HCT116 (cell line): Measurements from ENCODE around the gene LLCFC1. TPM values are rescaled to one million over a fixed set of nuclear protein-coding genes. Genes with fewer than 3 reads are reported as not detected.

Experiments used
- ATAC-seq: fragments of 200-7000 bp; cut with Tn5 transposase; 2 replicates; pipeline ENCODE4 v1.9.1; 2020; ENCODE audit warnings: mild to moderate bottlenecking, moderate library complexity
- BruUV-seq: library from RNA; stranded (reverse); fragments of 400-500 nt; replicated peaks from 2 replicates; lab custom pipeline; 2021; lab: Mats Ljungman, UMichigan
- CTCF ChIA-PET: fragments of 300-600 bp; sonication (Branson Sonifier 250); formaldehyde crosslinking; loops from one replicate; lab custom pipeline; 2021; ENCODE audit warnings: antibody characterized with exemption; lab: Charles Lee
- POLR2A ChIA-PET: fragments of 300-600, 350-600 bp; sonication (Branson Sonifier 250); formaldehyde crosslinking; loops from one replicate; lab custom pipeline; 2021; ENCODE audit warnings: antibody characterized with exemption; lab: Charles Lee
- RAD21 ChIA-PET, 2 experiments: fragments of 300-600 bp; sonication (Branson Sonifier 250); formaldehyde crosslinking; loops; one replicate each; lab custom pipeline; 2023; ENCODE audit warnings: low total read pairs in 2 of 2; ENCODE audit not compliant: uncharacterized antibody in 2 of 2, unreplicated experiment in 2 of 2, low non-redundant PET in 1 of 2; lab: Charles Lee
- DNase-seq: peaks from one replicate; pipeline ENCODE4 v3.0.0-alpha.2; 2010; ENCODE audit warnings: low read depth, low spot score
- H2AFZ ChIP-seq: fragments of 200-600 bp; shearing (Covaris generic), sonication (generic); 2 replicates; pipeline ENCODE4 v1.6.1; 2017; ENCODE audit warnings: low read depth, mixed run types, mixed read lengths, antibody characterized with exemption, low read length; ENCODE audit not compliant: poor library complexity, severe bottlenecking
- H3K27ac ChIP-seq: 2 replicates; pipeline ENCODE4 v1.5.1; 2012; ENCODE audit warnings: low read depth, low read length
- H3K27me3 ChIP-seq: fragments of 200-600 bp; sonication (generic); 2 replicates; pipeline ENCODE4 v1.6.1; 2016; ENCODE audit warnings: mixed run types, low read length, mixed read lengths; ENCODE audit not compliant: insufficient read depth
- H3K36me3 ChIP-seq, 2 experiments: fragments of 200-500 bp in 1 of 2; fragments of 200-600 bp in 1 of 2; sonication (Bioruptor generic) in 1 of 2; sonication (generic) in 1 of 2; 2 replicates each; pipeline versions ENCODE4 v1.5.1 to v1.6.1; 2014 to 2016; ENCODE audit warnings: low read length in 2 of 2, inconsistent platforms in 1 of 2, mixed read lengths in 1 of 2, mixed run types in 1 of 2; ENCODE audit not compliant: insufficient read depth in 2 of 2, control insufficient read depth in 1 of 2
- H3K4me1 ChIP-seq, 2 experiments: fragments of 200-600 bp in 1 of 2; sonication (generic) in 1 of 2; 2 replicates each; pipeline versions ENCODE4 v1.5.1 to v1.6.1; 2012 to 2017; ENCODE audit warnings: low read length in 2 of 2, inconsistent platforms in 1 of 2, mild to moderate bottlenecking in 1 of 2, mixed read lengths in 1 of 2, mixed run types in 1 of 2, moderate library complexity in 1 of 2; ENCODE audit not compliant: insufficient read depth in 2 of 2, control insufficient read depth in 1 of 2
- H3K4me2 ChIP-seq: fragments of 200-600 bp; sonication (generic); 2 replicates; pipeline ENCODE4 v1.6.1; 2017; ENCODE audit warnings: mixed run types, low read length, mixed read lengths
- H3K4me3 ChIP-seq, 2 experiments: fragments of 200-600 bp in 1 of 2; sonication (generic) in 1 of 2; replicated peaks in 1 of 2; 2 replicates each; pipeline ENCODE4 v1.5.1; 2011 to 2016; ENCODE audit warnings: low read length in 2 of 2, control low read depth in 1 of 2, low read depth in 1 of 2, mild to moderate bottlenecking in 1 of 2, mixed read lengths in 1 of 2, mixed run types in 1 of 2
- H3K79me2 ChIP-seq: fragments of 200-600 bp; sonication (generic); 2 replicates; pipeline ENCODE4 v1.6.1; 2017; ENCODE audit warnings: mild to moderate bottlenecking, mixed run types, low read length, moderate library complexity, mixed read lengths; ENCODE audit not compliant: insufficient read depth
- H3K9ac ChIP-seq: fragments of 200-600 bp; sonication (generic); 2 replicates; pipeline ENCODE4 v1.6.1; 2016; ENCODE audit warnings: low read length, mixed read lengths
- H3K9me2 ChIP-seq: fragments of 200-600 bp; sonication (generic), shearing (Covaris generic); 2 replicates; pipeline ENCODE4 v1.6.1; 2017; ENCODE audit warnings: mixed run types, mild to moderate bottlenecking, moderate library complexity; ENCODE audit not compliant: insufficient read depth
- H3K9me3 ChIP-seq, 2 experiments: fragments of 200-500 bp in 1 of 2; fragments of 200-600 bp in 1 of 2; sonication (Bioruptor generic) in 1 of 2; sonication (generic) in 1 of 2; 2 replicates each; pipeline ENCODE4 v1.6.1; 2014 to 2017; ENCODE audit warnings: low read length in 2 of 2, mixed read lengths in 2 of 2, inconsistent platforms in 1 of 2, low read depth in 1 of 2, mild to moderate bottlenecking in 1 of 2, mixed run types in 1 of 2, moderate library complexity in 1 of 2; ENCODE audit not compliant: control insufficient read depth in 1 of 2, insufficient read depth in 1 of 2
- H4K20me1 ChIP-seq: fragments of 200-600 bp; sonication (generic), shearing (Covaris generic); 2 replicates; pipeline ENCODE4 v1.6.1; 2017; ENCODE audit warnings: mixed run types, mild to moderate bottlenecking, moderate library complexity; ENCODE audit not compliant: insufficient read depth
- CBX3 ChIP-seq: IDR thresholded peaks from 2 replicates; pipeline ENCODE4 v1.6.1; 2012; ENCODE audit warnings: low read depth
- EZH2 ChIP-seq: fragments of 200-600 bp; sonication (generic); IDR thresholded peaks from 2 replicates; pipeline ENCODE4 v1.6.1; 2017; ENCODE audit warnings: antibody characterized with exemption, mixed run types
- POLR2AphosphoS5 ChIP-seq: IDR thresholded peaks from 2 replicates; pipeline ENCODE4 v1.6.1; 2011; ENCODE audit warnings: mild to moderate bottlenecking, low read depth, low read length, moderate library complexity
- SIN3A ChIP-seq: IDR thresholded peaks from 2 replicates; pipeline ENCODE4 v1.6.1; 2012; ENCODE audit warnings: low read depth
- SRF ChIP-seq: IDR thresholded peaks from 2 replicates; pipeline ENCODE4 v1.6.1; 2012; ENCODE audit warnings: low read depth
- YY1 ChIP-seq: IDR thresholded peaks from 2 replicates; pipeline ENCODE4 v1.6.1; 2011; ENCODE audit warnings: low read length, low read depth, moderate library complexity, mild to moderate bottlenecking; ENCODE audit not compliant: insufficient replicate concordance; ENCODE audit errors: extremely low read depth
- ZNF274 ChIP-seq: fragments of 200-500 bp; sonication (Bioruptor generic); IDR thresholded peaks from 2 replicates; pipeline ENCODE4 v1.6.1; 2014; ENCODE audit warnings: mild to moderate bottlenecking, low read depth, low read length, inconsistent platforms
- intact Hi-C: fragments of 100-400 bp; cut with micrococcal nuclease; formaldehyde crosslinking; loops from 2 replicates; pipeline ENCODE4 v1.10.0; 2022
- total RNA-seq: library from RNA; stranded (reverse); gene quantifications from one replicate; pipeline ENCODE4 v1.2.1, GENCODE V29; 2021; ENCODE audit not compliant: unreplicated experiment
- TF ChIP-seq, protein P1 (sequence below): IDR thresholded peaks from 2 replicates; pipeline ENCODE4 v1.6.1; 2011; ENCODE audit warnings: mild to moderate bottlenecking, low read length, moderate library complexity; ENCODE audit not compliant: insufficient replicate concordance; ENCODE audit errors: extremely low read depth
- TF ChIP-seq, protein P2 (sequence below): IDR thresholded peaks from 2 replicates; pipeline ENCODE4 v1.6.1; 2012
- TF ChIP-seq, protein P3 (sequence below), 3 experiments: fragments of 200-600 bp in 1 of 3; sonication (generic) in 1 of 3; IDR thresholded peaks in 2 of 3; conservative IDR thresholded peaks in 1 of 3; 2 replicates each; pipeline ENCODE4 v1.5.1; 2012 to 2017; ENCODE audit warnings: low read depth in 2 of 3, low read length in 2 of 3, antibody characterized with exemption in 1 of 3, borderline replicate concordance in 1 of 3, control low read depth in 1 of 3, mild to moderate bottlenecking in 1 of 3, mixed read lengths in 1 of 3, mixed run types in 1 of 3, moderate library complexity in 1 of 3; ENCODE audit not compliant: insufficient read depth in 1 of 3

The LLCFC1 gene
- total RNA-seq, 1 experiment from 2014 or later: not detected

DNA sequence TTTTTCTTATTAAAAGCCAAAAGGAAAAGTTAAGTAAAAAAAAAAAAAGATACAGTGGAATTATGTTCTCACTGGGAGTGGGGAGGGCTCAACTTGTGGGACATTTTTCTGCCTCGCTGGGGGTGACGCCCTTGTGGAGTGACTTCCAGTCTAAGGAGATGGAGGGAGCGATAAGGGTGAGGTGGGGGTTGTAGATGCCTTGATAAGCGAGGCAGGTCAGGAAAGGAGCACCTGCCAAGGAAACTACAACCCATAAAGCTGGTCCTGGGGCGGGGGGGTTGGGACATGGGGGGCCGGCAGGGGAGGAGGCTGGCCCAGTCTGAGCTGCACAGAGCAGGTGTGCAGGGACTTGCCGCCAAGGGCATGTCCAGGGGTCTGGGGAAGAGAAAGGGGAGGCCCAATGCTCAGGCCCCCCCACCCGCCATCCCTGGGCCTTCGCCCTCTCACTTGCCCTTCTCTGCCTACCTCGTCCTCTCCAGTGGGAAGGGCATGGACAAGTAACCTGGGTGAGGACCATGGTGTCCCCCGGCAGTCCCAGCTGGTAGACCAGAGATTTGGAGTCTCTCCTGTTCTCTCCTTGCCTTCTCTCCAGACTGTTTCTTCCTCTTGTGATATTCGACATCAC lies 3.2 kb upstream of the LLCFC1 start:
- Histone ChIP-seq H3K4me3 (no peak overlapping the region), H4K20me1 (no peaks in the 10 kb centered on the region), H3K4me2 (no peak overlapping the region), H2AFZ (no peak overlapping the region), H3K27ac (no peak overlapping the region), H3K9ac (no peak overlapping the region), H3K36me3 (no peaks in the 10 kb centered on the region), H3K4me1 (no peaks in the 10 kb centered on the region), H3K9me3 (no peaks in the 10 kb centered on the region), H3K9me2 (no peaks in the 10 kb centered on the region), H3K27me3 (no peaks in the 10 kb centered on the region), H3K79me2 (no peaks in the 10 kb centered on the region)
- ChIA-PET CTCF (no interaction called here), POLR2A (no interaction called here), RAD21 (no interaction called here)
- TF ChIP-seq YY1 (no peak), ZNF274 (no peak), CBX3 (no peak), SIN3A (no peak), EZH2 (no peak), SRF (no peak), POLR2AphosphoS5 (no peak)
- TF ChIP-seq, protein P1, sequence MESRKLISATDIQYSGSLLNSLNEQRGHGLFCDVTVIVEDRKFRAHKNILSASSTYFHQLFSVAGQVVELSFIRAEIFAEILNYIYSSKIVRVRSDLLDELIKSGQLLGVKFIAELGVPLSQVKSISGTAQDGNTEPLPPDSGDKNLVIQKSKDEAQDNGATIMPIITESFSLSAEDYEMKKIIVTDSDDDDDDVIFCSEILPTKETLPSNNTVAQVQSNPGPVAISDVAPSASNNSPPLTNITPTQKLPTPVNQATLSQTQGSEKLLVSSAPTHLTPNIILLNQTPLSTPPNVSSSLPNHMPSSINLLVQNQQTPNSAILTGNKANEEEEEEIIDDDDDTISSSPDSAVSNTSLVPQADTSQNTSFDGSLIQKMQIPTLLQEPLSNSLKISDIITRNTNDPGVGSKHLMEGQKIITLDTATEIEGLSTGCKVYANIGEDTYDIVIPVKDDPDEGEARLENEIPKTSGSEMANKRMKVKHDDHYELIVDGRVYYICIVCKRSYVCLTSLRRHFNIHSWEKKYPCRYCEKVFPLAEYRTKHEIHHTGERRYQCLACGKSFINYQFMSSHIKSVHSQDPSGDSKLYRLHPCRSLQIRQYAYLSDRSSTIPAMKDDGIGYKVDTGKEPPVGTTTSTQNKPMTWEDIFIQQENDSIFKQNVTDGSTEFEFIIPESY: no peak
- TF ChIP-seq, protein P2, sequence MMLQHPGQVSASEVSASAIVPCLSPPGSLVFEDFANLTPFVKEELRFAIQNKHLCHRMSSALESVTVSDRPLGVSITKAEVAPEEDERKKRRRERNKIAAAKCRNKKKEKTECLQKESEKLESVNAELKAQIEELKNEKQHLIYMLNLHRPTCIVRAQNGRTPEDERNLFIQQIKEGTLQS: no peak
- TF ChIP-seq, protein P3, sequence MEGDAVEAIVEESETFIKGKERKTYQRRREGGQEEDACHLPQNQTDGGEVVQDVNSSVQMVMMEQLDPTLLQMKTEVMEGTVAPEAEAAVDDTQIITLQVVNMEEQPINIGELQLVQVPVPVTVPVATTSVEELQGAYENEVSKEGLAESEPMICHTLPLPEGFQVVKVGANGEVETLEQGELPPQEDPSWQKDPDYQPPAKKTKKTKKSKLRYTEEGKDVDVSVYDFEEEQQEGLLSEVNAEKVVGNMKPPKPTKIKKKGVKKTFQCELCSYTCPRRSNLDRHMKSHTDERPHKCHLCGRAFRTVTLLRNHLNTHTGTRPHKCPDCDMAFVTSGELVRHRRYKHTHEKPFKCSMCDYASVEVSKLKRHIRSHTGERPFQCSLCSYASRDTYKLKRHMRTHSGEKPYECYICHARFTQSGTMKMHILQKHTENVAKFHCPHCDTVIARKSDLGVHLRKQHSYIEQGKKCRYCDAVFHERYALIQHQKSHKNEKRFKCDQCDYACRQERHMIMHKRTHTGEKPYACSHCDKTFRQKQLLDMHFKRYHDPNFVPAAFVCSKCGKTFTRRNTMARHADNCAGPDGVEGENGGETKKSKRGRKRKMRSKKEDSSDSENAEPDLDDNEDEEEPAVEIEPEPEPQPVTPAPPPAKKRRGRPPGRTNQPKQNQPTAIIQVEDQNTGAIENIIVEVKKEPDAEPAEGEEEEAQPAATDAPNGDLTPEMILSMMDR (IDR thresholded peaks at IDR 0.05 in 2 of 3, conservative IDR thresholded peaks at IDR 0.05 in 1 of 3; ENCODE audit: borderline replicate concordance in 1 of 3, insufficient read depth in 1 of 3, low read depth in 2 of 3, low read length in 2 of 3): no peak
- ATAC-seq (no peak), DNase-seq (no peak)
- no TSS peak for BruUV-seq
- intact Hi-C loops: no loop called here
